SU-DHL-6 (cell line): ENCODE measurements around the gene EMC10.

Experiments
- EZH2phosphoT487 ChIP-seq: fragments of 200-600 bp; sonication (generic), shearing (Covaris generic); conservative IDR thresholded peaks from 2 replicates; pipeline ENCODE4 v1.6.1; 2018; ENCODE audit warnings: mild to moderate bottlenecking, antibody characterized with exemption, low read length, moderate library complexity, mixed read lengths
- TF ChIP-seq, protein P1 (sequence below): fragments of 200-600 bp; sonication (generic); IDR thresholded peaks from one replicate; pipeline ENCODE4 v1.5.1; 2017; ENCODE audit warnings: antibody characterized with exemption, mild to moderate bottlenecking, low read length, moderate library complexity; ENCODE audit not compliant: insufficient read depth, poor library complexity, severe bottlenecking

GRCh38 chr19:50449236-50449899 lies 26.9 kb upstream of the EMC10 start:
- TF ChIP-seq, protein P1, sequence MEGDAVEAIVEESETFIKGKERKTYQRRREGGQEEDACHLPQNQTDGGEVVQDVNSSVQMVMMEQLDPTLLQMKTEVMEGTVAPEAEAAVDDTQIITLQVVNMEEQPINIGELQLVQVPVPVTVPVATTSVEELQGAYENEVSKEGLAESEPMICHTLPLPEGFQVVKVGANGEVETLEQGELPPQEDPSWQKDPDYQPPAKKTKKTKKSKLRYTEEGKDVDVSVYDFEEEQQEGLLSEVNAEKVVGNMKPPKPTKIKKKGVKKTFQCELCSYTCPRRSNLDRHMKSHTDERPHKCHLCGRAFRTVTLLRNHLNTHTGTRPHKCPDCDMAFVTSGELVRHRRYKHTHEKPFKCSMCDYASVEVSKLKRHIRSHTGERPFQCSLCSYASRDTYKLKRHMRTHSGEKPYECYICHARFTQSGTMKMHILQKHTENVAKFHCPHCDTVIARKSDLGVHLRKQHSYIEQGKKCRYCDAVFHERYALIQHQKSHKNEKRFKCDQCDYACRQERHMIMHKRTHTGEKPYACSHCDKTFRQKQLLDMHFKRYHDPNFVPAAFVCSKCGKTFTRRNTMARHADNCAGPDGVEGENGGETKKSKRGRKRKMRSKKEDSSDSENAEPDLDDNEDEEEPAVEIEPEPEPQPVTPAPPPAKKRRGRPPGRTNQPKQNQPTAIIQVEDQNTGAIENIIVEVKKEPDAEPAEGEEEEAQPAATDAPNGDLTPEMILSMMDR, result no peak
- TF ChIP-seq EZH2phosphoT487, result no peak
